DLD1 (cell line): ENCODE results near the gene ARL3.
"Not testable (repeated sequence)": the region's sequence is repeated elsewhere in the genome, so short reads cannot be mapped to it uniquely, and the experiment has no call there.

Experiments used
- in situ Hi-C: cut with HindIII; loops from 2 replicates; pipeline ENCODE4 v1.10.0; 2017; ENCODE audit warnings: low sequenced_read_pairs

ARL3 gene

DNA sequence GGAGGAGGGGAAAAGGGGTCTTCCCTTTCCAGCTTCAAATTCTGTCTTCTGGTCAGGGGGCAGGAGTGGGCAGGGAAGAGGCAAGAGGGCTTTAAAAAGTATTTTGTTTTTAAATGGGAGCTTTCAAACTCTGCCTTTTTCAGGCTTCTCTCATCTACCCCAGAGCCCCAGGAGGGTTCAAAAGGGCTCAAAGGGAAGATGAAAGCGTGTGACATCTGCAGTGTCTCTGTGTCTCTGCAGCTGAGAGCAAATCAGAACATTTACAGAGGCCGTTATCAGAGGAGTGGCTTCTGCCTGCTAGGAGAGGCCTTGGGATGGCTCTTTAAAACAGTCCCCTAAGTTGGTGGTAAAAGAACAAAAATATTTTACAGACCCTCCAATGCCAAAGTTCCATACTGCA, 39.6 kb downstream of the ARL3 start:
- in situ Hi-C loops: no loop called here

DNA sequence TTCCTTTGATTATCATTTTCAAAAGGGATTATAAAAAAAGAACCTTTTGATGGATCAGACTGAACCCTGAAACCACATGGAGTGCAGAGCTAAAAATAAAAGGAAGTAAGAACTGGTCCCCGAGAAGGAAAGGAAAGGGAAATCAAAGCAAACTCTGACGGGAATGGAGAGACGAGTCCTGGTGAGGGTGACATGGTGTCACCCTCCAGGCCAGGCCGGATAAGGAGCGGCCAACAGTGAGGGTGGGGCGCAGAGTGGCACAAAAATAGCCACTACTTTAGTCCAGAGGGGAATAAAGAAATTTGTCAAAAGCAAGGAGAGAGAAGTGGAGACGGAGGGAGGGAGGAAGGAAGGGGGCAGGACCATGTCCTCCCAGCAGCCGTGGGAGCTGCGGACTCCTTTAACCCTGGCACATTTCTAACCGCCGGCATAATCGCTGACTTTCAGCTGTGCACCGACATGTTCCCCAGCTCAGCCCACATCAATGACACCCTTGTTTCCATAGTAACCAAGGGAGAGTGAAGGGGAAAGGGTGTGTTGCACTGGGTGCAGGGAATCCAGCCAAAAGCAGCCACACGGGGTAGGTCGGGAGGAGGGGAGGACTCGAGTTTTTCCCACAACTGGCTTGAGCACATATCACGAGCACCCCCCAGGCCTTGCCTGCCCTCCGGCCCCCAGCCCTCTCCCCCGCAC, 40.2 kb downstream of the ARL3 start:
- in situ Hi-C loops: no loop called here

DNA sequence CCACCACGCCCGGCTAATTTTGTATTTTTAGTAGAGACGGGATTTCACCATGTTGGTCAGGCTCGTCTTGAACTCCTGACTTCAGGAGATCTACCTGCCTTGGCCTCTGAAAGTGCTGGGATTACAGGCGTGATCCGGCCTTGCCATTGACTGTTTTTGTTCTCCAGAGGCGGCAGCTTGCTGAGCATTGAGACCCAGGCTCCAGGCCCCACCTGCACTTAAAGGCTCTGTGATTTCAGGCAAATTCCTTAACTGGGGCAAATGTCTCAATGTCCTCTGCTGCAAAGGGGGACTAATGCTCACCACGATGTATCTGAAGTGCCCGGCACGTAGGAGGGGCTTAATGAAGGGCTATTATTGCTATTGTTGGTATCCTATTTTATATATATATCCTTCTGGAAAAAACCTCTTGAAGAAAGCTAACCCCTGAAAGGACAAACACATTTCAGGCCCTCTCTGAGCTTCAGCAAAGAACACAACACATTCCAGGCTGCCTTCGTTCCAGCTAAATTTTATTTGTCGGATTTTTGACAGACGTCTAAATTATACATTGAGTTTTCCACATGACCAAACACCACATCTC, 40.9 kb downstream of the ARL3 start:
- in situ Hi-C loops: no loop called here

- in situ Hi-C loops: no loop called here
These were observed 43.2 kb downstream of the ARL3 start for GRCh38 chr10:102670871-102671434.

GRCh38 chr10:102670065-102670670, 44.0 kb downstream of the ARL3 start:
- in situ Hi-C loops: no loop called here

DNA sequence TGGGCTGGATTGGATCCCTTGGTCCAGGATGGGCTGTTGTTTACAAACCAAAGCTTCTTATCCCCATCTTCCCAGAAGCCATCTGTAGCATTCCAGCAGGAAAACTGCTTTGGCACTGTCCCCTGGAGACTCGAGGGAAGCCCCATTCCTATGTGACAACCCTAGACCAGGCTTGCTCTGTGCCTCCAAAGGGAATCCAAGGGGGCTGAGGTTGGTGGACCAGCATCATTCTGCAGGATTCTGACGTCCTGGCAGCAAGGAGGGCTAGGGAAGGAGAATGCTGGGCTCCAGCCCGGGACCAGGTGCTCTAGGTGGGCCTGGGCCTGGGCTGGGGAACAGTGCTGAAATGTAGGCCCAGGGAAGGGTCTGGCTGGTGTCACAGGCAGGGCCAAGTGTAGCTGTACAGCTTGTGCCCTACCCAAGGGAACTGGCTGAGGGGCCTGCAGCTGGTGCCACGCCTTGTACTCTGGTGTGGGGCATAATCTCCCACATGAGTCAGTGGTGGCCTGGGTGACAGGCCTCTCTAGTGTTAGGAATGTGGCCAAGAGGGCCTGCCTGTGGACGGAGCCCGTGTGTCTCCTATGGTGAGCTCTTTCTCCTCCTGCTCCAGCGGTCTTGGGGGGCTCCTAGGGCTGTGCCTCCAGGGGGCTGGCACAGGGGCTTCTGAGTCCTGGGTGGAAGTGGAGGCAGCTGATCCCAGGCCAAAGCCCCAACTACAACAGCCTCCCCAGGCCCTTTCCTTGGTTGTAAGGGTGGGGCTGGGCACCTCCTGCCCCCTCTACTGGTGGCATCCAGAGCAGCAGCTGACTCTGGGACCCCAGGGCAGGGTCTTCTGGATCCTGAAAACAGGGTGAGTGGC, 44.8 kb downstream of the ARL3 start:
- in situ Hi-C loops: no loop called here

DNA sequence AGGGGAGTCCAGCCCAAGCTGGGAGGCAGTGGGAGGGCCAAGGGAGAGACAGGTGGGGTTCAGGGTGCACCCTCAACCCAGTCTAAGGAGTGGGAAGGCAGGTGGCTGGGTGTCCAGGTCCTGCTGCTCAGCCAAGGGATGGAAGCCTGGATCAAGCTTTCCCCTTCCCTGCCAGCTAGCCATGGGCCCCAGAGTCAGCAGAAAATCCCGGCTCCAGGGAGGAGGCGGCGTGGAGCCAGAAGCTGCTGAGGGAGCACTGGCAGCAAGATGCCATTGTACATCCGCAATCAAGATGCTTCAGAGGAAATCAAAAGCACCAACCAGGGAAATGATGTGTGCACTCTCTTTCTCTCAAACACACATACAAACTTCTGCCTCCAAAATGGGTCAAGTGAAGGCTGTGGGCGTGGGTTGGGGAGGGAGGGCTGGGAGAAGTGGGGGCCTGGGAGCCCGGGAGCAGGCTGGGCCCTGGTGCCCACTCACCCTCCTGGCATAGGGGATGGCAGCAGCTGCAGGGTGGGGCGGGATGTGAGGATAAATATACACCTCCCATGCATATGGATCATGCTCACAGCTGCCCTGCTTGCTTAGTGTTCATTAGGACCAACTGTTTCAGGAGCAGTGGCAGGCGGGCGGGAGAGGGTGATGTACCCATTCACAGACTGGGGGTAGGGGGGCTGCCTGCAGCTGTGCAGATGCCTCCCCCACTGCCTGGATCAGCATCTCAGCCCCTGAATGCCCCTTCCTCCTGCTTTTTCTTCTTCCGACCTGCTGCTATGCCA, 45.7 kb downstream of the ARL3 start:
- in situ Hi-C loops: no loop called here

DNA sequence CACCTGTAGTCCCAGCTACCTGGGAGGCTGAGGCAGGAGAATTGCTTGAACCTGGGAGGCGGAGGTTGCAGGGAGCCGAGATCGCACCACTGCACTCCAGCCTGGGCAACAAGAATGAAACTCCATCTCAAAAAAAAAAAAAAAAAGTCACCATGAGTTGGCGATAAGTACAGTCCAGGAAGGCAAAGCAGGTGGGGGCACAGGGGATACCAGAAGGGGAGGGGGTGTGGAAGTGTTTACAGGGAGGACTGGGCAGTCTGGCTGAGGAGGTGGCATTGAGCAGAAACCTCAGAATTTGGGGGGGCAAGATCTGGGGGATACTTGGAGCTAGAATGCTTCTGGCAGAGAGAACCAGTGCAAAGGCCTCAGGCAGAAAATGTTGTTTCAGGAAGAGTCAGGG, 46.8 kb downstream of the ARL3 start:
- in situ Hi-C loops: not testable (repeated sequence)

GRCh38 chr10:102665904-102666509, 48.2 kb downstream of the ARL3 start:
- in situ Hi-C loops: no loop called here

DNA sequence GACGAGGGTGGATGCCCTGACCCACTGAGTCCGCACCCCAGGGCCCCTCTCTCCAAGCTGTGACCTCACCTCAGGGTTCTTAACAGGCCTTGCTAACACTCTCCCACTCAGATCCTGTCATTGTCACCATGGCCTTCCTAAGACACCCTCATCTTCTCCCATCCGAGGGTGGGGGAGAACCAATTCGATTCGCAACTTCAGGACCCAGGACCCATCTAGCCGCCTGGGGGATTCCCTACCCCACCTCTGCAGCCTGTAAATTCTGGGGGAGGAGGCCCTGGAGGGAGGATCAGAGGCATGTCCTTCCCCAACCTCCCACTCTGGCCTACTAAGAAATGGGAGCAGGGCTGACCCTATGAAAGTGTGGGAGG, 52.6 kb downstream of the ARL3 start:
- in situ Hi-C loops: no loop called here

DNA sequence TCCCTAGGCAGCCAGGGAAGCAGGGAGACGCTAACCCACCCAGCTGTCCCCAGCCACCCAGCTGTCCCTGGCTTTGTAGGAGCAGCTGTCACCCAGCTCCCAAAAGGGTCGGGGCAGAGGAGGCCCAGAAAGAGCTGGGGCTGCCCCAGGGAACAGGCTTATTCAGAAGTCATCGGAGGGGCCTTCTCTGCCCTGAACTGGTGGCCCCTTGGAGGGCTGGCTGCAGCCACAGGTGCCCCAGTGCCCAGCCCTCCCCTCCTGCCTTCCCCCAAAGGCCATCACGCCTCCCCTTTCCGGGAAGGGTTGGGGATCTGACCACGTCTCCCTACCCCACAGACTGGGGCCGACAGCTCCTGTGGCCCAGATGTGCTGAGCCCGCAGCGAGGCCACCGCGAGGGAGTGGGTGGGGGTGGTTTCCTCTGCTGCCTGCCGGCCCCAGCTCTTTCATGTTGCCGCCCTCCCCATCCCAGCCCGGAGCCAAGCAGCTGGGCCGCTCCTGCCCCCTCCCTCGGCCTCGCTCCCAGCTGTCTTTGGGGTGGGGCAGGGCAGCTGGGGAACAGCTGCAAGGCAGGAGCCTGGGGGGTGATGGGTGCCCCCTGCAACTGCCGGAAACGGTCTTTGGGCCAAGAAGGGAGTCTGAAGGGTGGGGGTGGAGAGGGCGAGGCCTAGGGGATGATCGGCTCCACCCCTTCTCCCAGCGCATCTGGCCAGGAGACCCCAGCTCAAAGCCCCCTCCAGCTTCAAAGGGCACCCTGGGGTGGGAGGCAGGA, 53.1 kb downstream of the ARL3 start:
- in situ Hi-C loops: no loop called here

DNA sequence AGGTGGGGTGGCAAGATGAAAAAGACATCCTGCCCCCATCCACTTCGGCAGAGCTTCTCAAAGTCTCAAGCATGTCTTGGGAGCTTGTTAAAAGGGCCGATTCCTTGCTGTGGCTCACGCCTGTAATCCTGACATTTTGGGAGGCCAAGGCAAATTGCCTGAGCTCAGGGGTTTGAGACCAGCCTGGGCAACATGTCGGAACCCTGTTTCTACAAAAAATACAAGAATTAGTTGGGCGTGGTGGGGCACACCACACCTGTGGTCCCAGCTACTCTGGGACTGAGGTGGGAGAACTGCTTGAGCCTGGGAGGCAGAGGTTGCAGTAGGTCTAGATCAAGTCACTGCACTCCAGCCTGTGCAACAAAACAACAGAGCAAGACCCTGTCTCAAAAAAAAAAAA, 55.4 kb downstream of the ARL3 start:
- in situ Hi-C loops: no loop called here

DNA sequence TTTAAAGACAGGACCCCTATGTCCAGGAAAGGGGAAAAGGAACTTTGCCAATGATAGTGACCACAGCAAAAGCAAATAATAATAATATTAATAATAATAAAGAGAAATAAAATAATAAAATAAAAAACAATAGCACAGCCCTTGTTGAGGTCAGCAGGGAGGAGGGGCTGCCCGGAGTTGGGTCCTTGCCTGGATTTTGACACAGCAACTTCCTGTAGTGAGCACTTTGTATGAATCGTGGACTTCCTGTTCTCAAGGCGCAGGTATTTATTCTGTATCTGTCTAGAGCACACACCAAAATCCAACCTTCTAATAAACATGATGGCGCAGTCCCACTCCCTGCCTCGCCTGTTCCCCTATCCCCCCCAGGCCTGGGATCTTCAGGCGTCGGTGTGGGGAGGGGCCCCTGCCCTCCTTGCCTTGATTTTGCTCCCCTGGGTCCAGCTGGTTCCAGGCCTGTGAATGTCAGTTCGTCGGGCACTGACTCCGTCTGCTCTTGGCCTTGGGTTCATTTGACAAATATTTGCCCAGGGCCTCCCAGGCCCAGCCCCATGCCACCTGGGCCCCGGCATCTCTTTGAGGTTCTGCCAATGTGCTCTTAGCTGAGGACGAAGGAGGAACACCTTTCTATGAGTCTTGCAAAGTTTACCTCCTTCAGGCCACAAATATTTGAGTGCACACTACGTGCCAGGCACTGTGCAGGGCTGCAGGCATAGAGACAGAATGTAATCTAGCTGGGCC, 56.0 kb downstream of the ARL3 start:
- in situ Hi-C loops: no loop called here

- in situ Hi-C loops: no loop called here
These were observed 56.7 kb downstream of the ARL3 start for GRCh38 chr10:102657451-102657850.

DNA sequence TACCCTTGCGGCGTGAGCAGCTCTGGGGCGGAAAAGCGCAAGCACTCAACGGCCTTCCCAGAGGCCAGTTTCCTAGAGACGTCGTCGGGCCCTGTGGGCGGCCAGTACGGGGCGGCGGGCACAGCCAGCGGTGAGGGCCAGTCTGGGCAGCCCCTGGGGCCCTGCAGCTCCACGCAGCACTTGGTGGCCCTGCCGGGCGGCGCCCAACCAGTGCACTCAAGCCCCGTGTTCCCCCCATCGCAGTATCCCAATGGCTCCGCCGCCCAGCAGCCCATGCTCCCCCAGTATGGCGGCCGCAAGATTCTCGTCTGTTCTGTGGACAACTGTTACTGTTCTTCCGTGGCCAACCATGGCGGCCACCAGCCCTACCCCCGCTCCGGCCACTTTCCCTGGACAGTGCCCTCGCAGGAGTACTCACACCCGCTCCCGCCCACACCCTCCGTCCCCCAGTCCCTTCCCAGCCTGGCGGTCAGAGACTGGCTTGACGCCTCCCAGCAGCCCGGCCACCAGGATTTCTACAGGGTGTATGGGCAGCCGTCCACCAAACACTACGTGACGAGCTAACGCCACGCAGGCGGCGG, 57.3 kb downstream of the ARL3 start:
- in situ Hi-C loops: no loop called here

DNA sequence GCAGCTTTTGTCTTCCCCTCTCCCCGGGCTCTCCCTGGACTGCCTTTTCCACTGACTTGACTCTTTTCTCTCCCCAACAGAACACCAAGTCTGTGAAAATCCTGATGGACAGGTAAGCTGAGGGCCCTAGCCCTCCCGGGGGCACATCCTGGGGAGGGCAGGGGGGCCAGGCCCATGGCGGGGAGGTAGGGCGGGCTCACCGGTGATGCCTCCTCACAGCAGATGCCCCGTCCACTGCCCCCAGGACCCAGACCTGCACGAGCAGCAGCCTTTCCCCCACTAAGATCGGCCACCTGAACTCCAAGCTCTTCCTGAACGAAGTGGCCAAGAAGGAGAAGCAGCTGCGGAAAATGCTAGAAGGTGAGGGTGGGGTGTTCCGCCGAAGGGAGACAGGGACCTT, 58.2 kb downstream of the ARL3 start:
- in situ Hi-C loops: no loop called here

- in situ Hi-C loops: no loop called here
These were observed 59.2 kb downstream of the ARL3 start for GRCh38 chr10:102654969-102655368.

GRCh38 chr10:102654566-102654965, 59.6 kb downstream of the ARL3 start:
- in situ Hi-C loops: no loop called here
